Left colon (tissue), 2 donors: ENCODE results near the gene ANKH. TPM values are rescaled to one million over a fixed set of nuclear protein-coding genes. Genes with fewer than 3 reads are reported as not detected.

ENCODE experiments used
- ATAC-seq: fragments of 200-7000 bp; cut with Tn5 transposase; one replicate; pipeline ENCODE4 v1.9.1; 2020; ENCODE audit warnings: mild to moderate bottlenecking, moderate library complexity
- DNase-seq, 2 donors: peaks; one replicate each; pipeline ENCODE4 v3.0.0-alpha.2; 2020
- intact Hi-C, 2 donors: fragments of 100-400 bp; cut with DNase I in 1 of 2; cut with micrococcal nuclease in 1 of 2; formaldehyde crosslinking; loops; one replicate each; pipeline versions ENCODE4 v1.11.2 to v1.14.0; 2022; cut with DNase I, micrococcal nuclease
- total RNA-seq, 2 donors: library from RNA; stranded (reverse); fragmentation: NEBNext Ultra II Directional; extraction: Animal tissue kit (Norgen Biotek cat#: 25700); gene quantifications; one replicate each; pipeline ENCODE4 v1.2.1, GENCODE V29; 2021
- donor health status: DM: no; HTN: no; CAD: no.
- donor health status: DM: yes; HTN: yes; CAD: no.

The ANKH gene
- total RNA-seq, 2 donors from 2014 or later, result 98.4 to 156 TPM

- DNase-seq (no peak), ATAC-seq (no peak)
- intact Hi-C loops, result no loop called here
These were observed 138.6 kb downstream of the ANKH start for GRCh38 chr5:14732991-14733390.

- DNase-seq (no peak), ATAC-seq (no peak)
- intact Hi-C loops, result no loop called here
These were observed 140.7 kb downstream of the ANKH start for GRCh38 chr5:14730881-14731280.

GRCh38 chr5:14730466-14730865 is 141.1 kb downstream of the ANKH start:
- intact Hi-C loops, result no loop called here
- no peak for DNase-seq
- ATAC-seq, result no peak

- intact Hi-C loops, result loop anchor here (5.0 to 10.0 kb wide), 3 partner anchors 143 to 283 kb away; partner anchors contain the start of gene ANKH (in 1 of the 2)
- no peak for ATAC-seq
These were observed 141.9 kb downstream of the ANKH start for GRCh38 chr5:14729448-14730385.

GRCh38 chr5:14728459-14728938 is 143.1 kb downstream of the ANKH start:
- ATAC-seq (peak; percentile 93), DNase-seq (peak; percentile 71 to 74)
- intact Hi-C loops, result loop anchor here (5.0 to 10.0 kb wide), 3 partner anchors 144 to 284 kb away; partner anchors contain the start of gene ANKH (in 1 of the 2)

More at GRCh38 chr5:14729448-14730385, 141.9 kb downstream of the ANKH start:
- no peak for DNase-seq

- DNase-seq (no peak), ATAC-seq (no peak)
- intact Hi-C loops, result loop anchor here (5.0 to 10.0 kb wide), 3 partner anchors 144 to 284 kb away; partner anchors contain the start of gene ANKH (in 1 of the 2)
These were observed 143.6 kb downstream of the ANKH start for GRCh38 chr5:14727928-14728458.

- intact Hi-C loops, result loop anchor here (5.0 to 10.0 kb wide), 3 partner anchors 145 to 285 kb away; partner anchors contain the start of gene ANKH (in 1 of the 2)
These were observed 144.1 kb downstream of the ANKH start for GRCh38 chr5:14727428-14727865.

GRCh38 chr5:14726066-14726838 is 145.3 kb downstream of the ANKH start:
- DNase-seq (no peak), ATAC-seq (no peak)
- intact Hi-C loops, result loop anchor here (5.0 to 10.0 kb wide), 3 partner anchors 146 to 286 kb away; partner anchors contain the start of gene ANKH (in 1 of the 2)

More at GRCh38 chr5:14727428-14727865, 144.1 kb downstream of the ANKH start:
- DNase-seq (peak; percentile 63 to 75), ATAC-seq (peak; percentile 70)

- DNase-seq, result no peak
- no peak for ATAC-seq
- intact Hi-C loops, result loop anchor here (5.0 to 10.0 kb wide), 3 partner anchors 148 to 288 kb away; partner anchors contain the start of gene ANKH (in 1 of the 2)
These were observed 146.9 kb downstream of the ANKH start for GRCh38 chr5:14724633-14725032.

GRCh38 chr5:14723701-14724132 is 147.9 kb downstream of the ANKH start:
- DNase-seq, result no peak
- ATAC-seq, result no peak
- intact Hi-C loops, result loop anchor here in 1 of 2 donors (10.0 kb wide), 1 partner anchor 281 kb away; no protein-coding TSS in a partner anchor

- DNase-seq (no peak), ATAC-seq (no peak)
- intact Hi-C loops, result loop anchor here in 1 of 2 donors (10.0 kb wide), 1 partner anchor 282 kb away; no protein-coding TSS in a partner anchor
These were observed 148.7 kb downstream of the ANKH start for GRCh38 chr5:14722923-14723322.

GRCh38 chr5:14721990-14722656 is 149.5 kb downstream of the ANKH start:
- DNase-seq, result no peak
- intact Hi-C loops, result loop anchor here in 1 of 2 donors (10.0 kb wide), 1 partner anchor 283 kb away; no protein-coding TSS in a partner anchor

GRCh38 chr5:14720236-14720923 is 151.2 kb downstream of the ANKH start:
- ATAC-seq, result no peak
- no peak for DNase-seq
- intact Hi-C loops, result loop anchor here in 1 of 2 donors (10.0 kb wide), 1 partner anchor 284 kb away; no protein-coding TSS in a partner anchor

More at GRCh38 chr5:14721990-14722656, 149.5 kb downstream of the ANKH start:
- ATAC-seq, result peak; percentile 49

- intact Hi-C loops, result no loop called here
- ATAC-seq (no peak), DNase-seq (no peak)
These were observed 152.8 kb downstream of the ANKH start for GRCh38 chr5:14718778-14719177.

GRCh38 chr5:14716755-14717752 is 154.5 kb downstream of the ANKH start:
- no peak for DNase-seq

GRCh38 chr5:14715481-14715880 is 156.1 kb downstream of the ANKH start:
- intact Hi-C loops, result no loop called here
- ATAC-seq (no peak), DNase-seq (no peak)

More at GRCh38 chr5:14716755-14717752, 154.5 kb downstream of the ANKH start:
- intact Hi-C loops, result no loop called here
- peak; percentile 61 for ATAC-seq
